Hindlimb muscle (tissue), 1 donor: ENCODE data around the gene PLSCR4. TPM values are rescaled to one million over a fixed set of nuclear protein-coding genes. Genes with fewer than 3 reads are reported as not detected.
A peak's percentile ranks its signal among the peaks of the same experiment; 100 is the strongest.

Experiments used
- DNase-seq: peaks from one replicate; pipeline ENCODE4 v3.0.0-alpha.2; 2013
- polyA plus RNA-seq: library from polyadenylated mRNA; unstranded; fragments of 120-200 nt; gene quantifications from one replicate; pipeline ENCODE4 v1.2.1, GENCODE V29; 2013; ENCODE audit not compliant: insufficient read length

The PLSCR4 gene
- polyA plus RNA-seq, 1 donor, result 10.2 TPM

DNA sequence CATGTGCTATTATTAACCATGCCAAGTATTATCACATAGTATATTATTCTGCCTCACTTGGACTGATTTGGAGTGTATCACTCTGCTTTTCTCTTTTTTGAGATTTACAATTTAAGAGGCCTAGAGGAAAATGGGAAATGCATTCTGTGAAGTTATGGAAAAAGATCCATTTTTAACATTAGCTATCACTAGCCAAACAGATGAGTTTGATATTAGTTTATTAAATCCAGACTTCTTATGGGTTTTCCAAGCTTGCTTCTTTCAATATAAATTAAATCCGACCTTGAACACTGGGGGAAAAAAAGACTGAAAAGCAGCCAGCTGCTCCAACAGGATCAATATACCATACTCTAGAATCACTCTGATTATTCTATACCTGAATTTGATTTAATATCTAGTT is 59.9 kb downstream of the PLSCR4 start:
- peak; percentile 26 for DNase-seq

- DNase-seq, result peak; percentile 32
Observed at GRCh38 chr3:146189519-146190173, 61.3 kb downstream of the PLSCR4 start.

DNA sequence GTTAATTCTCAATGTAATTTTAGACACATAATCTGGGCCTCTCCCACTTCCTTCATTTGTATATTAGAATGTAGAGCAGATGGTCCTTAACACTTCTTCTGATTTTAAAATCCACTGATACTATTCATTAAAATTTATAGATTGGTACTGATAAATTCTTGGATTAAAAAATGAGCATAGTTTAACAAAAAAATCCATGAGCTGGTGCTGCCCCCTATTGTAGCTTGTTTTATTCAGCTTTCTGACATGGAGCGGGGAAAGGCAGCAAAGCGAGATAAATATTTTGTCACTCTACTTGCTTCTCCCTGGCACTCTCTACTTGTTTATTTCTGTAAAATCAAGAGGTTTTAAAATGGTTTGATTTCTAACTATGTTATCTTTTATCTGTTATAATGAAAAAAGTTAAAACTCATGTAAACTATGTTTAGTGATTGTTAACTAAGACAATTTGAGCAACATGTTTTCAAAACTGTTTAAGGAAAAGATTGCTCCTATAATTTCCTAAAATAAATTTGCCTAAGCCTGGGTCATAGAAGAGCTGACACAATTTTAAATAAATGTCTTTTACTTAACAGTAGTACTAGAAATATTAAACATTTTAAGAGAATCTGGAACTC is 63.5 kb downstream of the PLSCR4 start:
- no peak for DNase-seq

DNA sequence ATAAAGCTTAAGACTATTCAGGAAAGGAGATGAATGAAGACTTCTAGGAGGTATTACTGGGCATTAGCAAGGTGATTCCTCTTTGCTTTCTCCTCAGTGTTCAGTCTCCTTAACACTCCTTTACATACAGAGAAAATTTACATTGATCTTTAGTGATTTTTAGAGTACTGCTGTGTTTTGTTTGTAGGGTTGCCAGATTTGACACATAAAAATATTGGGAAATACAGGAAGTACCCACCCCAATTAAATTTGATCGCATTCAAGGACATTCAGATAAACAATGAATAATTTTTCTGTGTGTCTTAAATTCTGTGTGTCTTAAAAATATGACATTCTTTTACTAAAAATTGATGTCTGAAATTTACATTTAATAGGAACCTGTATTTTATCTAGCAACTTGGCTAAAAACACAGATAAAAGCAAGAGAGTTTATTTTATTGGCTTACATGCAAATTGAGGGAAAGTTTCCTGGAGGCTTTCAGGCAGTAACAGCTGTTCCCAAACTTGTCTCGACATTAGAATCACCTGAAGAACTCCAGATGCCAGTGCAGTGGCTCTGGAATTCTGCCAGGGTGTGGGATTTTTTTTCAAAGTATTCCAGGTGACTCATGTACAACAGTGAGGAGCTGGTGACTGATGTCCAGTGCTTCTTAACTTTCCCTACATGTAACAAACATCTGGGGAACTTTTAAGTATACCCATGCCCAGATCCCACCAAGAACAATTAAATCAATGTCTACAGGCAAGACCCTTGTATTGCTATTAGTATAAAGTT is 66.5 kb downstream of the PLSCR4 start:
- DNase-seq, result no peak

DNA sequence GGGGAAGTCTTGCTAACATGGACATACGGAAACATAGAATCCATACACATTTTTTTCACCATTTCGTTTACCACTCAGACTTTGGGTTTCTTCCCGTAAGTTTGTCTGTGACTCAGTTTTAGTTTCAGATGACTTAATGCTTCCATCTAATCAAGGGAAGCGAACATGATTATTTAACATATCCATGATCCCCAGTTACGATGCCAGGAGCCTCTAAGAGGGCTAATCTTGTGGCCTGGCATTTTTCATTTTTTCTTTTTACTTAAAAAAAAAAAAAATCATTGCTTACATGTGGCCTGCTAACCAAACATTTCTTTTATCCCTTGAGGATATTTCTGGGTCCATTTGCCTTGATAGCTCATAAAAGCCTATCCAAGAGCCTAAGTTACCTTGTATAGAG is 69.7 kb downstream of the PLSCR4 start:
- no peak for DNase-seq

- no peak for DNase-seq
Observed at GRCh38 chr3:146180376-146180775, 70.5 kb downstream of the PLSCR4 start.

- no peak for DNase-seq
Observed at GRCh38 chr3:146178006-146178689, 72.8 kb downstream of the PLSCR4 start.

- no peak for DNase-seq
Observed at GRCh38 chr3:146177519-146177918, 73.4 kb downstream of the PLSCR4 start.

DNA sequence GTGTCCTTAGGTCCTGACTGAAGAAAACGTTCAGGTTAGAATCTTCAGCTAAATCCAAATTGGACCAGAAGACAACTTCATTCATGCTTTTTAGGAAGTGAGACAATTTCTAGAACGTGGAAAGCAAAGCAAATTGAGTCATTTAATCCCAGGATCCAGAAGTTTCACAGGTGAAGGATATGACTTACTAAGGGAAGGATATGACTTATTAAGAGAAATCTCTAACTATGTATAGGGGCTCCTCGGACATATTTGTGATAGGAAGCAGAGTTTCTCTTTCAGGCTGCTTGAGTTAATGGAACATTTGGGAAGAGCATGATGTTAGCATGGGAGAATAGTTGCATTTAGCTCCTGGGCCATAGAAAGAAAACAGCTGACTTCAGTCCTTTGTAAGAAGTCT is 73.8 kb downstream of the PLSCR4 start:
- DNase-seq, result no peak

- no peak for DNase-seq
Observed at GRCh38 chr3:146172586-146172985, 78.3 kb downstream of the PLSCR4 start.

- DNase-seq, result no peak
Observed at GRCh38 chr3:146170591-146170990, 80.3 kb downstream of the PLSCR4 start.

DNA sequence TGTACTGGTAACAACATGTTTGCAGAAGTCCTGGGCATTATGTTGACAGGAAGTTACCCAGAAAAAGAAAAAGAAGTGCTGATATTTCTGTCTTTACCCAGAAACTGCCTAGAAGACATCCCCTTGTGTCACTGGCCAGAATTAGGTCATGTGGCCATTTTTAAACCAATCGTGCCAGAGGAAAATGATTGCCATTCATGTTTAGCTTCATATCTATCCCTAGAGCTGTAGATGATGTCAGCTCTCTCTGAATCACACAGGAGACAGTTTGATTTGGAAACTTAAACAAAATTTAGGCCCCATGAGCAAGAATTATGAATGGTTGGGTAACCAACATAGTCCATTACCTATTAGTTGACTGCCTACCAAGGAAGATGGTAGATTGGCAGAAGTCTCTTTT is 81.0 kb downstream of the PLSCR4 start:
- no peak for DNase-seq

DNA sequence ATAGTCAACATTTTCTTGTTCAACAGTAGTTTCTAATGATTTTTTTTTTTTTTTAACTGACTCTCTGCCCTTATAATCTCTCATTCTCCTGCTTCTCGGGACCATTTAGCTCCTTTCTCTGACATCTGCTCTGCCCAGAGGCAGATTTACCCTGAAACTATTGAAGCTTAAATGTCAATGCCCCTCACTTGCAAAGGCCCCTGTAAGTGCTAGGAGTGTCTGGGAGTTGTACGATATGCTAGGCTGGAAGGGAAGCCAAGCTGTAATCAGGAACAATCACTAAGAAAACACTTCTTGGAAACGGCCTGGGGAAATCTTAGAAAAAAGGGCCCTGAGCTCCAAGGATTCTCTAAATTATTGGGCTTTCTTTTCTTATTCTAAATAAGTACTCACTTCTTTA is 84.1 kb downstream of the PLSCR4 start:
- no peak for DNase-seq

GRCh38 chr3:146166415-146166821 is 84.5 kb downstream of the PLSCR4 start:
- DNase-seq, result peak; percentile 74

DNA sequence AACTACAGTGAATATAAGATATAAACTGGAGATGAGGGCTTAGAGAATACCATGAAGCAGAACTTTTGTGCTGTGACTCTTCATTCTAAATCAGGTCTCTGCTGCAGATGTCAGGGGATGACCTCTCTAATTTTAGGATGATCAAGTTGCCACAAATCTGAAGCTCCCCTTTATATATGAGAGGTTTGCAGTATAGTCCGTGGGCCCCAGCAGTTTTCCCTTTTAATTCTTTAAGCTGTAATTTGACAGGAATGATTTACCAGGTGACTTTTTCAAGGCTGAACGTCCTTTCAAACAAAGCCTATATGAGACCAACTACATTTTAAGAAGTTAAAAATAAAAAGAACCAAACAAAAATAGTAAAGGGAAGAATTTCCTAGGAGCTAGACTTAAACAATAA is 85.0 kb downstream of the PLSCR4 start:
- no peak for DNase-seq

- DNase-seq, result no peak
Observed at GRCh38 chr3:146164971-146165769, 85.7 kb downstream of the PLSCR4 start.

DNA sequence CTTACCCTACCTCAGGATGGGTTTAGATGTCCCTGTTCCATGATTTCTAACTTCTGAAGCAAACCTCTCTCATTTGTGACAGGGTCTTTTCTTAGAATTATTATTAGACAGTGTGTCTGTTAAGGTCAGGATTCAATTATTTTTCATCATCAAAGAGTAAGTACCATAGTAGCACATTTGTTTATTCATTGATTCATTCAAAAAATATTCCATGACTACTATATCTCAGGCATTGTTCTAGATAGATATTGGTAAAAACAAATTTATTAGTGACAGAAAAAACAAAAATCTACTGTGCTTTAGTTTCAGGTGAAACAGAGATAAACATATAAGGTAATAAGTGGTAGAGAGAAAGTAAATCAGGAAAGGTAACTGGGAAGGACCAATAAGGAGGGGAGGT is 86.4 kb downstream of the PLSCR4 start:
- DNase-seq, result no peak

DNA sequence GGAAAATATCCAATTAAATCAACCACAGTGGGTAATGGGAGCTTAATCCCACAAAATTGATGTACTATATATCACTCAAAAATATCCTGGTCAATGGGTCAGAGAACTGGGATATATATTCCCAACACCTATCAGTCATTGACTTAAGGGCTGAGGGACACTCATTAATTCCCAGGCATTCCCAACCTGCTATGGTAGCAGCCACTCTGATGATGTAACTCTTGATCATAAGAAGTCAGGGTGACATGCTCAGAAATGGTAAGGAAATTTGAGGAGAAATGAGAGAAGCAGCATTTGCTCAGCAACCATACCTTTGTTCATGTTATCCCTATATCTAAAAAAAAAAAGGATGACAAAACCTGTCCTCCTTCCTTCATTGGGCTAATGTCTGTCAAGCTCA is 86.8 kb downstream of the PLSCR4 start:
- no peak for DNase-seq

- no peak for DNase-seq
Observed at GRCh38 chr3:146163584-146163983, 87.3 kb downstream of the PLSCR4 start.

DNA sequence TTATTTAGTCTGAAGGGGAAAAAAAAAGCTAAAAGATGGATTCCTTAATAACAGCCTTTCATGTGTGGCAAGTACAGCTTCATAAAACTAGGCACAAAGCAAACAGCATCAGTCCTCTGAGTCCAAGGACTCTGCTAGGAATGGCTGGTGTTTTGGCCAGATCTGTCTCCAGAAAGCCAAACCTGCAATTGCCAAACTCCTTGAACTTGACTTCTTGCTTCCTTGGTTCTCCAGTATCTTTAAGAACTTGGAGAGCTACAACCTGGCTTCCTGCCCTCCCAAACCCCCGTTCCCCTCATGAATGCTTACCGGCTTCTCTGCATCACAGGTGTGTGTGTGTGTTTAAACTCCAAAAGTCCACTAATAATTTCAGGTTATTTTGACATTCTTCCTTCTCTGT is 88.3 kb downstream of the PLSCR4 start:
- DNase-seq, result no peak

DNA sequence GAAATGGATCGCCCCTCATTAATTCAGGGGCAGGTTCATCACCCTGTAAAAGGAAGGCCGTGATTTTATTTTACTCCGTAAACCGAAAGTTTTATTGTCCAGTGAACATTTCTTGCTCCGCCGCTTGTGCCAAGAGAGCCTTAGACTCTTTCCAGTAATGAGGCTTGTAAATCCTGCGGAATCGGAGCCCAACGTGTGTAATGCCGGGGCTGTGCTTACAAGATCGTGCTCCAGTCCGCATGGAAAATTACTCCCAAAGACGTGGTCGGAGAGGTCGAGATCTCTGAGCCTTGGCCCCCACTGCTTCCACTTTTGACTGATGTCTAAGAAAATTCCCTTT is 89.3 kb downstream of the PLSCR4 start:
- DNase-seq, result peak; percentile 71

DNA sequence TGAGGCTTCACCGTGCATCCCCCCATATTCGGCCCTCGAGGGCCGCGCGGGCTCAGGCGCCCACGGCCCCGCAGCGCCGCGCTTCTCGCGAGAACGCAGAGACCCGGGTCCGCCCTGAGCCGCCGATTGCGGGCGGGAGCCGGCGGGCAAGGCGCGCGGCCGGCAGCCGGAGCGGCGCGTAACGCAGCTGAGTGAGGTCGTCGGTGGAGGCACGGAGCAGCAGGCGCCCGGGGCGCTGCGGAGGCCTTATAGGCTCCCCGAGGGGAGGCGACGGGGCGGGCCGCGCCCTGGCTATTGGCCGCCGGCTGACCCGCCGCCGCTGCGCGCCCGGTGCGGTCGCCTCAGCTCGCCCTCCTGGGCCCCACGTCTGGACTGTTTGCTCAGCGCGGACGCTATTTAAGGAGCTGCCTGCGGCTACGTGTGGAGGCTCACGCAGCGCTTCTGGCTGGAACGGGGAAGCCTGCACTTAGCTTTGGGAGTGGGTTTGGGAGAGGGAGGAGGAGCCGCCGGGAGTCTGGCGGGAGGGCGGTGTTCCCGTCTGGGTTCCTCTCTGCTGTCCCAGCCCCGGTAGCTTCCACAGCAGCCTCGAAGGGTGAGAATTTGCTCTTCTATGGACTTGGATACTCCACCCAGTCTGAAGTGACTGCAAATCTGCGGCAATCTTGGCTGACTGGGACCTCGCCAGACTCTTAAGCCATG is 89.8 kb downstream of the PLSCR4 start, which contains the start of gene PLOD2:
Gene PLOD2, minus strand, starts transcription at position 221 of the 699 bp plus-strand sequence. Its CDS starts 195 bp downstream, at position 26.
- DNase-seq, result peak; percentile 84
